ENCODE data around the gene ADAM19.

ADAM19 gene

DNA sequence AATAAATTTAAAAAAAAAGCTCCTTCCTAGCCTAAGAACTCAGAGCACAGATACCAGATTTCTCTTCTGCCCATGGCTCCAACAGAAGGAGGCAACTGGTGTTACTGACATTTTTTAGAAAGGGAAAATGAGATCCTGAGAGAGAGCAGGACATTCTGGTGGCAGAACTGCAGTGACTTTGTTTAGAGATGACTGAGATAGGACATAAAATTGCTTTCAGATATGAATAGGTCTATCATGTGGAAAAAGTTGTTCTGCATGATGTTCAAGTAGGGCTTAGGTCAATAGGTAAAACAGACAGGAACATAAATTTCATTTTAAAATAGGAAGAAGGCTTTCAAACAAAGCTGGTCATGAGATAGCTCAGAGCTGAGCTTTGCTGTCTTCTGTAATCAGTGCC, 66.0 kb downstream of the ADAM19 start:
- no peaks in the 10 kb centered on the region for H4K20me1 ChIP-seq (ENCODE audit: insufficient read depth, low read length, poor library complexity, severe bottlenecking)
- no peak overlapping the region for H3K9ac ChIP-seq (ENCODE audit: low read depth, low read length, poor library complexity, severe bottlenecking)
- TF ChIP-seq, protein P1, sequence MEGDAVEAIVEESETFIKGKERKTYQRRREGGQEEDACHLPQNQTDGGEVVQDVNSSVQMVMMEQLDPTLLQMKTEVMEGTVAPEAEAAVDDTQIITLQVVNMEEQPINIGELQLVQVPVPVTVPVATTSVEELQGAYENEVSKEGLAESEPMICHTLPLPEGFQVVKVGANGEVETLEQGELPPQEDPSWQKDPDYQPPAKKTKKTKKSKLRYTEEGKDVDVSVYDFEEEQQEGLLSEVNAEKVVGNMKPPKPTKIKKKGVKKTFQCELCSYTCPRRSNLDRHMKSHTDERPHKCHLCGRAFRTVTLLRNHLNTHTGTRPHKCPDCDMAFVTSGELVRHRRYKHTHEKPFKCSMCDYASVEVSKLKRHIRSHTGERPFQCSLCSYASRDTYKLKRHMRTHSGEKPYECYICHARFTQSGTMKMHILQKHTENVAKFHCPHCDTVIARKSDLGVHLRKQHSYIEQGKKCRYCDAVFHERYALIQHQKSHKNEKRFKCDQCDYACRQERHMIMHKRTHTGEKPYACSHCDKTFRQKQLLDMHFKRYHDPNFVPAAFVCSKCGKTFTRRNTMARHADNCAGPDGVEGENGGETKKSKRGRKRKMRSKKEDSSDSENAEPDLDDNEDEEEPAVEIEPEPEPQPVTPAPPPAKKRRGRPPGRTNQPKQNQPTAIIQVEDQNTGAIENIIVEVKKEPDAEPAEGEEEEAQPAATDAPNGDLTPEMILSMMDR (conservative IDR thresholded peaks at IDR 0.05; ENCODE audit: low read length) = no peak
- no peak for TF ChIP-seq EZH2phosphoT487 (IDR thresholded peaks at IDR 0.05; ENCODE audit: borderline replicate concordance)
- no peak overlapping the region for H3K4me3 ChIP-seq (ENCODE audit: low read length, poor library complexity, severe bottlenecking)
- no peak overlapping the region for H3K4me2 ChIP-seq (ENCODE audit: low read depth, low read length, poor library complexity, severe bottlenecking)
- H2AFZ ChIP-seq (ENCODE audit: low read length) = no peak overlapping the region
- H3K27me3 ChIP-seq (ENCODE audit: insufficient read depth, low read length, poor library complexity, severe bottlenecking) = no peaks in the 10 kb centered on the region
- no peaks in the 10 kb centered on the region for H3K9me3 ChIP-seq (ENCODE audit: insufficient read depth, low read depth, low read length)
- no peaks in the 10 kb centered on the region for H3K36me3 ChIP-seq (ENCODE audit: insufficient read depth, low read length)
- H3K79me2 ChIP-seq (ENCODE audit: insufficient read depth, low read length) = no peaks in the 10 kb centered on the region
- no peaks in the 10 kb centered on the region for H3K4me1 ChIP-seq (ENCODE audit: insufficient read depth, low read length, poor library complexity, severe bottlenecking)
- no peaks in the 10 kb centered on the region for H3K9me2 ChIP-seq (replicated peaks; ENCODE audit: low read depth, low read length)
- H3F3A ChIP-seq (ENCODE audit: low read depth) = no peaks in the 10 kb centered on the region

DNA sequence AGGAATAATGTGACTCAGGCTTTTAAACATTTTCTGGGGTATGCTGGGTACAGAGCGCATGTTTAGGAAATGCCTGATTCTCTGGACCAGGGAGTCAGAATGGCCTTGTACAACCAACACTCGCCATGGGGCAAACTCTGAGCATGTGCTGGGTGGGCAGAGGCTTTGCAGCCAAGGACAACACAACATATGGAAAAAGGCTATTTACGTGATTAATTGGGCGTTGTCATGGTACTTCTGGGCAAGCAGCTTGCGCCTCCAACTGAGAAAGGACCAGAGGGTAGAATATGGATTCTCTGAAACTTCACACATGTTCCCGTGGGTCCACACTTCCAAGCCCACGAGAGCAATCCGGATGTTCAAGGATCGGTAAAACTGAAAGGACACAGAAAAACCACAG, 66.5 kb downstream of the ADAM19 start:
- no peaks in the 10 kb centered on the region for H3K4me1 ChIP-seq (ENCODE audit: insufficient read depth, low read length, poor library complexity, severe bottlenecking)
- H3K36me3 ChIP-seq (ENCODE audit: insufficient read depth, low read length) = no peaks in the 10 kb centered on the region
- no peak overlapping the region for H3K9ac ChIP-seq (ENCODE audit: low read depth, low read length, poor library complexity, severe bottlenecking)
- no peak overlapping the region for H2AFZ ChIP-seq (ENCODE audit: low read length)
- H3K27me3 ChIP-seq (ENCODE audit: insufficient read depth, low read length, poor library complexity, severe bottlenecking) = no peaks in the 10 kb centered on the region
- H3K9me2 ChIP-seq (replicated peaks; ENCODE audit: low read depth, low read length) = no peaks in the 10 kb centered on the region
- no peak overlapping the region for H3K4me3 ChIP-seq (ENCODE audit: low read length, poor library complexity, severe bottlenecking)
- H3K9me3 ChIP-seq (ENCODE audit: insufficient read depth, low read depth, low read length) = no peaks in the 10 kb centered on the region
- no peaks in the 10 kb centered on the region for H3K79me2 ChIP-seq (ENCODE audit: insufficient read depth, low read length)
- H3F3A ChIP-seq (ENCODE audit: low read depth) = no peaks in the 10 kb centered on the region
- H3K4me2 ChIP-seq (ENCODE audit: low read depth, low read length, poor library complexity, severe bottlenecking) = no peak overlapping the region
- TF ChIP-seq EZH2phosphoT487 (IDR thresholded peaks at IDR 0.05; ENCODE audit: borderline replicate concordance) = no peak
- TF ChIP-seq, protein P1 (conservative IDR thresholded peaks at IDR 0.05; ENCODE audit: low read length) = no peak
- no peaks in the 10 kb centered on the region for H4K20me1 ChIP-seq (ENCODE audit: insufficient read depth, low read length, poor library complexity, severe bottlenecking)

DNA sequence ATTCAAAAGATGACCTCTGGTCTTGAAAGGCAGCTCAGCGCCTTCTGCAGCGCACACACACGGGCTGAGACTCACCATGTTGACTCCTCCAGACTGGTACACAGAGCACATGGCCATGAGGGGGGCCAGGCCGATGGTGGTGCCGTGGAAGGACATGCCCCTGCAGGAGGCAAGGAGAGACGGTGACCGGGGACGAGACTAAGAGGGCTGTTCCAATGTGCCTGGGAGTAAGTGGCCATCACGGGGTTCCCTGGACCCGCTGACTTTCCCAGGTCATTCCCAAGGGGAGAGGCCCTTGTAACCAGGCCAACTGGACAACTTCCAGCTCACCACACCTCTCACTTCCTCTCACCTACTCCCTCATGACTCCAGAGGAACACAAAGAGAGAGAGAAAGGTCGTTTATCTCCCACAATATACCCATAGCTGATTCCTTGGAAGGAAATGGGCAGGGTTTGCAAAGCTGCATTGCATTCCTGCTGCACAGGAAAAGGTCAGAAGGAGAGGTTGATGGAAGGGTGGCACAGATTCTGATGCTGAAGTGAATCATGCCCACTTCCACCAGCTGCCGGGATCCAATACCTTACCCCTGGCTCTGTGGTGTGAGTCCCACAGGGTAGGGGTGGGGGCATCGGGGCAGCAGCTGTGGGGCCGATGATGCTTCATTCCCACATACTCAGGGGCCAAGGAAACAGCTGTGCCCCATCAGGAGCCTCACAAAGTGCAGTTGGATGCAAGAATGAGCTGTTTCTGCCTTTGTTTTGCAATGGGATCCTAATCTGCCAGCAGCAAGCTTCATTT, 68.4 kb downstream of the ADAM19 start:
- Histone ChIP-seq H2AFZ (ENCODE audit: low read length) (no peak overlapping the region), H3K4me1 (ENCODE audit: insufficient read depth, low read length, poor library complexity, severe bottlenecking) (peaks cover 4% of the 10 kb centered on the region), H3F3A (ENCODE audit: low read depth) (no peaks in the 10 kb centered on the region), H3K79me2 (ENCODE audit: insufficient read depth, low read length) (no peaks in the 10 kb centered on the region), H4K20me1 (ENCODE audit: insufficient read depth, low read length, poor library complexity, severe bottlenecking) (no peaks in the 10 kb centered on the region), H3K9me2 (replicated peaks; ENCODE audit: low read depth, low read length) (no peaks in the 10 kb centered on the region), H3K36me3 (ENCODE audit: insufficient read depth, low read length) (no peaks in the 10 kb centered on the region), H3K4me2 (ENCODE audit: low read depth, low read length, poor library complexity, severe bottlenecking) (no peak overlapping the region), H3K9me3 (ENCODE audit: insufficient read depth, low read depth, low read length) (no peaks in the 10 kb centered on the region), H3K9ac (ENCODE audit: low read depth, low read length, poor library complexity, severe bottlenecking) (no peak overlapping the region), H3K27me3 (ENCODE audit: insufficient read depth, low read length, poor library complexity, severe bottlenecking) (no peaks in the 10 kb centered on the region), H3K4me3 (ENCODE audit: low read length, poor library complexity, severe bottlenecking) (no peak overlapping the region)
- TF ChIP-seq, protein P1 (conservative IDR thresholded peaks at IDR 0.05; ENCODE audit: low read length) = no peak
- no peak for TF ChIP-seq EZH2phosphoT487 (IDR thresholded peaks at IDR 0.05; ENCODE audit: borderline replicate concordance)

Measured in Loucy (cell line).